Measurements from ENCODE around the gene HTR3B. TPM values are rescaled to one million over a fixed set of nuclear protein-coding genes. Genes with fewer than 3 reads are reported as not detected.
A peak's percentile ranks its signal among the peaks of the same experiment; 100 is the strongest.

Gene HTR3B
- total and polyA plus RNA-seq, 10 of the 15 experiments (the other 5 are each of a cell fraction or from before 2014, with no cell fraction given) = not detected

- TF ChIP-seq PKNOX1 (IDR thresholded peaks at IDR 0.05) (0 out of 2 replicates have a peak, but pooled peaks have one; percentile 10), HDGF (IDR thresholded peaks at IDR 0.05) (no peak), NFYB (IDR thresholded peaks at IDR 0.05; ENCODE audit: insufficient read depth, low read depth, low read length) (peak; percentile 38; the same call in 1 of the 2 replicates), ZNF217 (IDR thresholded peaks at IDR 0.05) (peak; percentile 47; the same call in 1 of the 2 replicates), IRF4 (IDR thresholded peaks at IDR 0.05; ENCODE audit: low read depth, low read length) (no peak), ASH2L (IDR thresholded peaks at IDR 0.05; ENCODE audit: borderline replicate concordance, low read depth) (no peak; the same call in 1 of the 2 replicates), ESRRA (IDR thresholded peaks at IDR 0.05; ENCODE audit: low read length) (no peak), LARP7 (IDR thresholded peaks at IDR 0.05) (peak; percentile 60), ZBTB33 (IDR thresholded peaks at IDR 0.05) (no peak), E2F4 (IDR thresholded peaks at IDR 0.05; ENCODE audit: low read depth, low read length) (no peak), ATF7 (IDR thresholded peaks at IDR 0.05; ENCODE audit: low read depth) (no peak), RBBP5 (conservative IDR thresholded peaks at IDR 0.05) (no peak), BRCA1 (IDR thresholded peaks at IDR 0.05; ENCODE audit: low read depth, low read length) (no peak), IKZF1 (conservative IDR thresholded peaks at IDR 0.05) (peak; percentile 76), EP300 (IDR thresholded peaks at IDR 0.05; ENCODE audit: borderline replicate concordance in 1 of 2, control insufficient read depth in 1 of 2, low read depth in 2 of 2, low read length in 2 of 2) (no peak), BHLHE40 (IDR thresholded peaks at IDR 0.05; ENCODE audit: borderline replicate concordance in 1 of 2, low read depth in 2 of 2, low read length in 1 of 2) (peak; percentile 94 to 99), ZBED1 (IDR thresholded peaks at IDR 0.05; ENCODE audit: borderline replicate concordance) (no peak), PAX5 (IDR thresholded peaks at IDR 0.05; ENCODE audit: borderline replicate concordance, low read depth, low read length) (peak; percentile 30; the same call in 1 of the 2 replicates), BCL3 (IDR thresholded peaks at IDR 0.05; ENCODE audit: borderline replicate concordance, insufficient read depth, low read depth, low read length, poor library complexity, severe bottlenecking) (no peak), CHD1 (IDR thresholded peaks at IDR 0.05; ENCODE audit: low read depth, low read length) (no peak), WRNIP1 (IDR thresholded peaks at IDR 0.05; ENCODE audit: borderline replicate concordance, low read depth, low read length) (no peak), NFIC (IDR thresholded peaks at IDR 0.05; ENCODE audit: low read depth, low read length) (no peak), KAT2A (conservative IDR thresholded peaks at IDR 0.05; ENCODE audit: control insufficient read depth, low read depth, low read length) (no peak), BMI1 (IDR thresholded peaks at IDR 0.05; ENCODE audit: borderline replicate concordance) (no peak)
These were observed 29.1 kb upstream of the HTR3B start, which contains the start of gene USP28 (continued) for GRCh38 chr11:113875234-113876073.

All from GM12878 (cell line).